DOHH2 (cell line): Measurements from ENCODE around the gene INO80.

Experiments
- H3F3A ChIP-seq: fragments of 200-600 bp; sonication (generic), shearing (Covaris generic); 2 replicates; pipeline ENCODE4 v1.6.0; 2016; ENCODE audit warnings: antibody characterized with exemption, mild to moderate bottlenecking; ENCODE audit not compliant: control insufficient read depth, insufficient read depth
- H3K27ac ChIP-seq: fragments of 200-600 bp; sonication (generic); 2 replicates; pipeline ENCODE4 v1.5.1; 2014; ENCODE audit warnings: low read depth, mild to moderate bottlenecking, low read length, moderate library complexity
- H3K27me3 ChIP-seq: fragments of 200-600 bp; sonication (generic); 2 replicates; pipeline ENCODE4 v1.6.1; 2014; ENCODE audit warnings: mild to moderate bottlenecking, low read length, mixed read lengths; ENCODE audit not compliant: control insufficient read depth
- H3K36me3 ChIP-seq: fragments of 200-600 bp; sonication (generic); 2 replicates; pipeline ENCODE4 v1.6.1; 2014; ENCODE audit warnings: mild to moderate bottlenecking, low read length, moderate library complexity, mixed read lengths; ENCODE audit not compliant: control insufficient read depth
- H3K4me1 ChIP-seq: fragments of 200-600 bp; sonication (generic); 2 replicates; pipeline ENCODE4 v1.6.1; 2014; ENCODE audit warnings: mild to moderate bottlenecking, low read length, mixed read lengths; ENCODE audit not compliant: control insufficient read depth
- H3K4me2 ChIP-seq: fragments of 200-600 bp; sonication (generic); 2 replicates; pipeline ENCODE4 v1.6.0; 2014; ENCODE audit warnings: mild to moderate bottlenecking, low read length, moderate library complexity
- H3K4me3 ChIP-seq: fragments of 200-600 bp; sonication (generic); 2 replicates; pipeline ENCODE4 v1.5.1; 2014; ENCODE audit warnings: mild to moderate bottlenecking, low read length, mixed read lengths
- H3K79me2 ChIP-seq: fragments of 200-600 bp; sonication (generic); 2 replicates; pipeline ENCODE4 v1.6.1; 2014; ENCODE audit warnings: mild to moderate bottlenecking, low read length, mixed read lengths; ENCODE audit not compliant: control insufficient read depth
- H3K9me2 ChIP-seq: fragments of 200-600 bp; sonication (generic); replicated peaks from 2 replicates; pipeline ENCODE4 v1.6.1; 2014; ENCODE audit warnings: mild to moderate bottlenecking, low read length, mixed read lengths; ENCODE audit not compliant: control insufficient read depth
- H3K9me3 ChIP-seq: fragments of 200-600 bp; sonication (generic); 2 replicates; pipeline ENCODE4 v1.6.1; 2014; ENCODE audit warnings: antibody characterized with exemption, low read length, mixed read lengths; ENCODE audit not compliant: control insufficient read depth, insufficient read depth
- H4K20me1 ChIP-seq: fragments of 200-600 bp; sonication (generic); 2 replicates; pipeline ENCODE4 v1.6.0; 2014; ENCODE audit warnings: low read depth, mild to moderate bottlenecking, antibody characterized with exemption, low read length, moderate library complexity; ENCODE audit not compliant: control insufficient read depth, insufficient read depth
- CTCF ChIP-seq: fragments of 200-600 bp; sonication (generic); IDR thresholded peaks from one replicate; pipeline ENCODE4 v1.5.1; 2014; ENCODE audit warnings: antibody characterized with exemption, mild to moderate bottlenecking, low read depth, low read length; ENCODE audit not compliant: poor library complexity, severe bottlenecking
- EZH2phosphoT487 ChIP-seq: fragments of 200-600 bp; sonication (generic); IDR thresholded peaks from 2 replicates; pipeline ENCODE4 v1.6.1; 2017; ENCODE audit warnings: borderline replicate concordance, mild to moderate bottlenecking, antibody characterized with exemption, low read length, moderate library complexity, mixed read lengths

The INO80 gene

DNA sequence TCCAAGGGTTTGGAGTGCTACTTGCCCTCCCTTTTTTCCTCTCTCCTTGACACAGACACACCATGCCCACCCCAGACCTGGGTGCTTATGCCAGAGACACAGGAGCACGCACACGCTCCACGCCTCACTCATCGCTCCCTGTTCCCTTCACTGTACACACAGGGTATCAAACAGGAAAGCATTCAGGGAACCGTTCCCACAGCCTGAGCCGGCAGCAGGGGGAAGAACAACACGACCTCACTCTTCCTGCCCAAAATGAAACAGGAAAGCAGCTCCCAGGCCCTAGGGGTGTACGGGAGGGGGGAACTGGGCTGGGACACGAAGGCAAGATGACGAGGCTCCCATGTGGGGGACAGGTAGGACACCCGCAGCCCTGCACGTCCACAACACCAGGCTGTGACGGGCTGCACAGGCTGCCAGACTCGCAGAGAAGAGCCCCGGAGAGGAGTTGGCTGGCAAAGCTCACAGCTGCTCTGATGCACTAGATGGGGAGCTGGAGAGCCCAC lies 175.7 kb downstream of the INO80 start:
- TF ChIP-seq CTCF (no peak), EZH2phosphoT487 (no peak)
- no peaks in the 10 kb centered on the region for H3K79me2 ChIP-seq
- H3K9me2 ChIP-seq = no peaks in the 10 kb centered on the region
- H3K27me3 ChIP-seq = no peaks in the 10 kb centered on the region
- no peak overlapping the region for H3K27ac ChIP-seq
- H3K9me3 ChIP-seq = no peaks in the 10 kb centered on the region
- no peaks in the 10 kb centered on the region for H4K20me1 ChIP-seq
- H3K4me1 ChIP-seq = peaks cover 40% of the 10 kb centered on the region
- peak overlapping the region; percentile 94 for H3K4me2 ChIP-seq
- H3F3A ChIP-seq = peaks cover 11% of the 10 kb centered on the region
- H3K4me3 ChIP-seq = no peak overlapping the region; the same call in 1 of the 2 replicates
- H3K36me3 ChIP-seq = no peaks in the 10 kb centered on the region

DNA sequence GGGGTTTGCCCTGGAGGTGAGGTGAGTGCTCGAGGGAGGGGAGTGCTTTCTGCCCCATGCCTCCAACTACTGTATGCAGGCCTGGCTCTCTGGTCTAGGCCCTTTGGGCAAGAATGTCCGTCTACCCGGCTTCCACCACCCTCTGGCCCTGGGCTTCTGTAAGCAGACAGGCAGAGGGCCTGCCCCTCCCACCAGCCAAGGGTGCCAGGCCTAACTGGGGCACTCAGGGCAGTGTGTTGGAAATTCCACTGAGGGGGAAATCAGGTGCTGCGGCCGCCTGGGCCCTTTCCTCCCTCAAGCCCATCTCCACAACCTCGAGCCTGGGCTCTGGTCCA lies 177.6 kb downstream of the INO80 start:
- Histone ChIP-seq H3K36me3 (no peaks in the 10 kb centered on the region), H3K27me3 (no peaks in the 10 kb centered on the region), H3K4me1 (peaks cover 40% of the 10 kb centered on the region), H3K27ac (no peak overlapping the region), H3F3A (peaks cover 11% of the 10 kb centered on the region), H3K4me3 (no peak overlapping the region), H3K9me3 (no peaks in the 10 kb centered on the region), H4K20me1 (no peaks in the 10 kb centered on the region), H3K4me2 (no peak overlapping the region), H3K79me2 (no peaks in the 10 kb centered on the region), H3K9me2 (no peaks in the 10 kb centered on the region)
- TF ChIP-seq EZH2phosphoT487 = no peak
- TF ChIP-seq CTCF = no peak

- Histone ChIP-seq H3K4me2 (no peak overlapping the region), H3K27me3 (no peaks in the 10 kb centered on the region), H3K9me2 (no peaks in the 10 kb centered on the region), H3K27ac (no peak overlapping the region), H3K79me2 (no peaks in the 10 kb centered on the region), H3F3A (peaks cover 11% of the 10 kb centered on the region), H3K4me1 (peaks cover 38% of the 10 kb centered on the region), H3K36me3 (no peaks in the 10 kb centered on the region), H4K20me1 (no peaks in the 10 kb centered on the region), H3K4me3 (no peak overlapping the region), H3K9me3 (no peaks in the 10 kb centered on the region)
- TF ChIP-seq CTCF (no peak), EZH2phosphoT487 (no peak)
These were observed 178.1 kb downstream of the INO80 start for GRCh38 chr15:40937762-40938535.
